ENCODE measurements around the gene SLC37A3. TPM values are rescaled to one million over a fixed set of nuclear protein-coding genes. Genes with fewer than 3 reads are reported as not detected.

Gene SLC37A3
- total RNA-seq, 4 donors from 2014 or later: 35.2 to 87.2 (median 52.7) TPM

GRCh38 chr7:140400381-140400780, 2.1 kb upstream of the SLC37A3 start:
- peaks cover 38% of the 10 kb centered on the region for H3K27me3 ChIP-seq
- H3K4me1 ChIP-seq: peaks cover 0 to 34% (median 0%) of the 10 kb centered on the region in 3 donors
- ATAC-seq: no peak

GRCh38 chr7:140398821-140399220, 491 bp upstream of the SLC37A3 start:
- H3K36me3 ChIP-seq: no peaks in the 10 kb centered on the region
- no peak for TF ChIP-seq POLR2A (IDR thresholded peaks at IDR 0.05)
- TF ChIP-seq POLR2AphosphoS5 (IDR thresholded peaks at IDR 0.05): no peak
- no peak for TF ChIP-seq EP300 (IDR thresholded peaks at IDR 0.05)
- no peak for TF ChIP-seq CTCF (IDR thresholded peaks at IDR 0.05)
- peaks cover 0 to 30% (median 0%) of the 10 kb centered on the region in 3 donors for H3K4me1 ChIP-seq
- ATAC-seq: no peak
- 70 to 89% methylated on average over 1 to 7 of the region's 10 CpGs for WGBS, 2 donors (ENCODE audit: low coverage in 1 of 2)
- no peak overlapping the region for H3K27ac ChIP-seq
- no peaks in the 10 kb centered on the region for H3K9me3 ChIP-seq
- peaks cover 28% of the 10 kb centered on the region for H3K27me3 ChIP-seq
- peak overlapping the region in 1 of 2 donors; percentile 97 for H3K4me3 ChIP-seq

More at GRCh38 chr7:140400381-140400780, 2.1 kb upstream of the SLC37A3 start:
- Histone ChIP-seq H3K27ac (no peak overlapping the region), H3K36me3 (no peaks in the 10 kb centered on the region), H3K9me3 (no peaks in the 10 kb centered on the region), H3K4me3 (no peak overlapping the region)
- TF ChIP-seq EP300 (IDR thresholded peaks at IDR 0.05) (no peak), POLR2A (IDR thresholded peaks at IDR 0.05) (no peak), CTCF (IDR thresholded peaks at IDR 0.05) (no peak), POLR2AphosphoS5 (IDR thresholded peaks at IDR 0.05) (no peak)
- 52 to 69% methylated on average over 3 of the region's 3 CpGs for WGBS, 2 donors (ENCODE audit: low coverage in 1 of 2)

- no peaks in the 10 kb centered on the region for H3K9me3 ChIP-seq
- no peak overlapping the region for H3K27ac ChIP-seq
- H3K4me1 ChIP-seq: peaks cover 0 to 48% (median 0%) of the 10 kb centered on the region in 3 donors
- TF ChIP-seq POLR2A (IDR thresholded peaks at IDR 0.05): no peak
- no peak for TF ChIP-seq POLR2AphosphoS5 (IDR thresholded peaks at IDR 0.05)
- TF ChIP-seq CTCF (IDR thresholded peaks at IDR 0.05): no peak
- no peak for TF ChIP-seq EP300 (IDR thresholded peaks at IDR 0.05)
- no peaks in the 10 kb centered on the region for H3K27me3 ChIP-seq
- no peak overlapping the region for H3K4me3 ChIP-seq
- 90 to 100% methylated on average over 3 to 4 of the region's 12 CpGs for WGBS, 2 donors (ENCODE audit: low coverage in 1 of 2)
- no peaks in the 10 kb centered on the region for H3K36me3 ChIP-seq
- ATAC-seq: no peak
Measured at GRCh38 chr7:140393756-140394306, 4.5 kb downstream of the SLC37A3 start.

- H3K9me3 ChIP-seq: no peaks in the 10 kb centered on the region
- H3K4me1 ChIP-seq: peaks cover 0 to 31% (median 0%) of the 10 kb centered on the region in 3 donors
- no peak overlapping the region for H3K27ac ChIP-seq
- 80 to 100% methylated on average over 1 of the region's 1 CpG for WGBS, 2 donors (ENCODE audit: low coverage in 1 of 2)
- no peaks in the 10 kb centered on the region for H3K27me3 ChIP-seq
- no peak overlapping the region for H3K4me3 ChIP-seq
- TF ChIP-seq CTCF (IDR thresholded peaks at IDR 0.05) (no peak), EP300 (IDR thresholded peaks at IDR 0.05) (no peak), POLR2AphosphoS5 (IDR thresholded peaks at IDR 0.05) (no peak), POLR2A (IDR thresholded peaks at IDR 0.05) (no peak)
- ATAC-seq: no peak
- no peaks in the 10 kb centered on the region for H3K36me3 ChIP-seq
Measured at GRCh38 chr7:140391634-140392033, 6.7 kb downstream of the SLC37A3 start.

- Histone ChIP-seq H3K4me3 (no peak overlapping the region), H3K27me3 (no peaks in the 10 kb centered on the region), H3K27ac (no peak overlapping the region), H3K9me3 (no peaks in the 10 kb centered on the region), H3K4me1 (peaks cover 0 to 26% (median 0%) of the 10 kb centered on the region in 3 donors), H3K36me3 (no peaks in the 10 kb centered on the region)
- TF ChIP-seq POLR2A (IDR thresholded peaks at IDR 0.05): no peak
- TF ChIP-seq POLR2AphosphoS5 (IDR thresholded peaks at IDR 0.05): no peak
- no peak for TF ChIP-seq EP300 (IDR thresholded peaks at IDR 0.05)
- TF ChIP-seq CTCF (IDR thresholded peaks at IDR 0.05): no peak
- 90% methylated on average over 6 to 8 of the region's 8 CpGs for WGBS, 2 donors (ENCODE audit: low coverage in 1 of 2)
- no peak for ATAC-seq
Measured at GRCh38 chr7:140390466-140391190, 7.7 kb downstream of the SLC37A3 start.

Data from gastroesophageal sphincter (tissue), 4 donors.